Stimulated activated CD4-positive, alpha-beta T cell treated with anti-CD3 and anti-CD28 coated beads, Interleukin-15, amount 100 ng/mL, for 1 hour (primary cell): ENCODE data around the gene SEC24B.
"Not testable (repeated sequence)": the region's sequence is repeated elsewhere in the genome, so short reads cannot be mapped to it uniquely, and the experiment has no call there.

Experiments
- DNase-seq, 2 donors: peaks; one replicate each; pipeline ENCODE4 v3.0.0-alpha.2; 2020; ENCODE audit warnings: low read depth in 1 of 2, low spot score in 1 of 2

Gene SEC24B

DNA sequence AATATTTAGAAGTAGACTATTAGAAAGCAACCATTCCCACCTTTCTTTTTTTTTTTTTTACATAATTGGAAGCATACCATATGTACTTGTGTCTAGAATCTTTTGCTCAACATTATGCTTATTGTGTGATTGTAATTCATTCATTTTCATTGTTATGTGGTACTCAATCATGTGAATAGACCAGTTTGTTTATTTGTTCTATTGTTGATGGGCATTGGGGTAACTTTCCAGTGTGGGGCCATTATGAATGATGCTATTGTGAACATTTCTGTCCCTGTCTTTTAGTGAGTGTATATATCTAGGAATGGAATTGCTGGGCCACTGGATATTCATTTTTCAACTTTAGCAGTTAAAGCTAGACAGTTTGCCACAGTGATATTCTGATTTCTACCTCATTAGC, 63.9 kb downstream of the SEC24B start:
- DNase-seq: no peak

DNA sequence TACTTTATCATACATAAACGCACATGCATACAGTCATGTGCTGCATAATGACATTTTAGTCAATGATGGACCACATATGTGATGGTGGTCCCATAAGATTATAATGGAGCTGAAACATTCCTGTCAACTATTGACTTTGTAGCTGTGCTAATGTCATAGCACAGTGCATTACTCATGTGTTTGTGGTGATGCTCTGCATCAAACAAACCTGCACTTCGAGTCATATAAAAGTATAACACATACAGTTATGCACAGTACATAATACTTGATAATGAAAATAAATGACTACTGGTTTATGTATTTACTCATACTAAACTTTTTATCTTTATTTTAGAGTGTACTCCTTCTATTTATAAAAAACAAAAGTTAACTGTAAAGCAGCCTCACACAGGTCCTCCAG, 65.9 kb downstream of the SEC24B start:
- no peak for DNase-seq

DNA sequence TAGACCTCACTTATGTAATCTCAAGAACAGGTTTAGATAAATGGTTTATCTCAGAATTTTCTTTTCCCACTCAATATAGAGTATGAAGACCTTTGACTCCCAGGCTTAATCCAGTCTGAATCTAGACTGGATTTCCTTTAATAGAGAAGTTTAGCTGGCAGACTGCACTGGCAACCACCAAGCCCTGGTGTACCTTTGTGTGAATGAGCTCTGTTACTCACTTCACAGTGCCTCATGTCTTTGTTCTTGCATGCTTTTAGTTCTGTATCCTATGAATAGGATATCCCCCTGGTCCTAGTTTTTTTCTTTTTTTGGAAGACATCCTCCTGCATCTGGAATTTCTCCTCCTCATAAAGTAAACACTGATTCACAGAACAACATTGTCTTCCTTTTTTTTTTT, 73.3 kb downstream of the SEC24B start:
- no peak for DNase-seq

DNA sequence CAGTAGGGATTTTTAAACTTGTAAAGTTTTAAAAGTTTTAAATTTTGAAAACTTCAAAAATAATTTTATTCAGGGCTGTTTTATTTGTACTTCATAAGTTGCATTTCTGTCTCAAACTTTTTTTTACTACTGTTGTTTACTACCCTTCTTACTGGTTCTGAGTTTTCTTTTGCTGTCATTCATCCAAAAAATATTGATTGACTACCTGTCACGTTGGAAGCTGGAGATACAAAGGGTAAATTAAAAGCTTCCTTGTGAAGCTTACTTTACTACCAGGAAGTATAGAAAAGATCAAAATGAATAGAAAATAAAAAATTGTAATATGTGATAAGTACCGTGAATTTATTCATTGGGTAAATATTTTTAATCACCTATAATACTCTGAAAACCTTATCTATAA, 77.1 kb downstream of the SEC24B start:
- DNase-seq: no peak

DNA sequence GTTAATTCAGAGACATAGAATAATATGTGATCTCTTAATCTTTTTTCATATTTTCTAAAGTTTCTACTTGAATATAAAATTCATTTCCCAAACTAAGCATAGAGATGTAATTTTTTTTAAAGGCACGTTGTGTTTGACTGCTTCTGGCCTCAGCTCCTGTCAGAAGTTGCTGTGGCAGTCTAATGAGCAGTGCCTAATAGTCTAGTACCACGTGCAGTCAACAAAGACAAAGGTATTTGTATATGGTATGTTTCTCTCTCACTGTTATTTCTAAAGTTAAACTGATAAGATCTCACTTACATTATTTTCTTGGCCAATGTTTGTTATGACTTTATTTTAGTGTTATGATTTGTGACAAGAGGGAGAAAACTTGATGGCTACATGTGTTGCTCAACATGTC, 77.8 kb downstream of the SEC24B start:
- no peak for DNase-seq

DNA sequence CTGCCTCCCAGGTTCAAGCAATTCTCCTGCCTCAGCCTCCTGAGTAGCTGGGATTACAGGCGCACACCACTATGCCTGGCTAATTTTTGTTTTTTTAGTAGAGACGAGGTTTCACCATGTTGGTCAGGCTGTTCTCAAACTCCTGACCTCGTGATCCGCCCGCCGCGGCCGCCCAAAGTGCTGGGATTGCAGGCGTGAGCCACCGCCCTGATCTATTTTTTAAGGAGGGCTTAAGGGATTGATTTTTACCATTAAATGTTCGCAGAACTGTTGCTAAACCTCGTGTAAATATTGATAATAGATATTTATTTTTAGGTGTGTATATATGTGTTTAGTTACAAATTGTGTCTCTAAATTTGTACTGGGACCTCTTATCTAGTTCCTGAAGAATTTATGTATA, 79.8 kb downstream of the SEC24B start:
- DNase-seq: not testable (repeated sequence)

DNA sequence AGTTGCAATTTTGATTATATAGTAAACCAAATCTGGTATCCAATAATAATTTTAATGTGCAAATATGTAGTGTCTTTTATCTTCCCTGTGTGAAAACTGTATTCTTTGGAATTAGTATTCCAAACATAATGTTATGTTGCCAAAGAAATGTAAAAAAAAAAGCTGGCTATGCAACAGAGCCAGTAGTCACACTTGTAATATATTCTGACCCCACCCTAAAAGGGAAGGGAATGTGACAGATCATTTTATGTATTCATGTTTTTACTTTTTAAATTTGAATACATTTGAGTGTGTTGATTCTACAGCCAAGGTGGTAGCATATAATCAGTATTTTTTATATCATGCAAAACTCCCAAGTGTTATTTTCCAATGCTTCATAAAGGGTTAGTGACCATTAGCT, 98.6 kb downstream of the SEC24B start:
- no peak for DNase-seq

DNA sequence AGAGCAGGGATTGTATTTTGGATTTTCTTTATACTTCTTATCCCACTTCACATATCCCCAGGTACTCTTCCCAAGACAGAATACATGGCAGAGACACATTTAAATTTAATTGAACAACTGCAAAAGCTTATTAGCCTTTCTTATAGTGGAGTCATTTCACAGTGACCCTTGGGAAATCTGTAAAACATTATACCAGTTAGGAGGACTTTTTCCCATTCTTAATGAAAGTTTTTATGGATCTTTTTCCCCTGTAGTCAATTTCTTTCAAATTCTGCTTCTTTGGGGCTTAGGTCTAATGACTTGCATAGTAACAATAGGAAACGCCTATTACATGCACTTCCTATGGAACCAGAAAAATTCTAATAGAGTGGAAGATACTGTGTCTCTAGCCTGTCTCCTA, 111.8 kb downstream of the SEC24B start:
- DNase-seq: no peak

DNA sequence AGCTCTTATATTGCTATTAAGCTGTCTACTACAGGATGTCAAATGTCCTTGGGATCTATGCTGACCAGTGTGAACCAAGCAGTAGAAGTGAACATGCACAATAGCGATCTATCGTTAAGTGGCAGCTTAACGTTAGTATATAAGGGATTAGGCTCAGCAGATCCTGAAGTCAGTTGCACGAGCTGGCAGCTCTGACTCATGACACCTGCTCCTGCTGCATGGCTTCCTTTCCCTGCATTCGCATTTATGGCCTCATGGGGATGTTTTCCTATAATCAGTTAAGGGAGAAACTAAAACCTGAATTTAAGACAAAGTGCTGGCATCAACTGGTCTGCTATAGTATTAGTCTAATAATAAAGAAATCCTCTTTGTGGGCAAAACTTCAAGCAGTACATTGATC, 113.8 kb downstream of the SEC24B start:
- DNase-seq: no peak

DNA sequence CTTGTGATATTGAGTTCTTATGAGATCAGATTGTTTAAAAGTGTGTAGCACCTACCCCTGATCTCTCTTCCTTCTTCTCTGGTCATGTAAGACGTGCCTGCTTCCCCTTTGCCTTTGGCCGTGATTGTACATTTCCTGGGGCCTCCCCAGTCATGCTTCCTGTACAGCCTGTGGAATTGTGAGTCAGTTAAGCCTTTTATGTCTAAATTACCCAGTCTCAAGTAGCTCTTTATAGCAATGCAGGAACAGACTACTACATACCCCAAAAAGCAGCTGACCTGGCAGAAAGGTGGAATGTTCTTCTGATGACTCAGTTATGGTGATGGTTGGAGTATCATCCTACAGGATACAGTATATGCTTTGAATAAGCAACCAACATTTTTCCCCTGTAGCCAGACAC, 115.0 kb downstream of the SEC24B start:
- DNase-seq: no peak

DNA sequence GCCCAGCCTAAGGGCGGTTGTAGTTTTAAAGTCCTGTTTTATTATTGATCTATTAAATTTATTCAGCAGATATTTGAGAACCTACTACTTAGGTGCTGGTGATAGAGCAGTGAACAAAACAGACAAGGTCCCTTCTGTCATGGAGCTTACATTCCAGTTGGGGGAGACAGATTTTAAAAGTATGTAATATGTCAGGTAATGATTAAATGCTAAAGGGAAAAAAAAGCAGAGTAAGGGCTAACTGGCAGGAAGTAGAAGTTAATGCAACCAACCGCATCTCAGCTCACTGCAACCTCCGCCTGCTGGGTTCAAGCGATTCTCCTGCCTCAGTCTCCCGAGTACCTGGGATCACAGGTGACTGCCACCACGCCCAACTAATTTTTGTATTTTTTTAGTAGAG, 118.6 kb downstream of the SEC24B start:
- DNase-seq: no peak

DNA sequence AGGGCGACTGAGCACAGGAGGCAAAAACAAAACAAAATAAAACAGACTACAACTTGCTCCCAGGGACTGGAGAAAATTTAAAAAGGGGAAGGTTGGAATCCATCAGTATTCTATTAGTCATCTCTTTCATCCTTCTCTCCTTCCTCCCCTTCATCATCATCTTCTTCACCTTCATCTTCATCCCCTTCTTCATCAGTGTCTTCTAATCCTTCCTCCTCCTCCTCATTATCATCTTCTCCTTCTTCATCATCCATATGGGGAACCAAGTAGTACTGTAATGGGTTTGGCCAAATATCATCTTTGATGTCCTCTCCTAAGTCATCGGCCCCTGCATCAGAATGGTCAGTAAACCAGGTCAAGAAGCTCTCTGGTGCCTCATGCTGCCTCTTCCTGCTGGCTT, 119.5 kb downstream of the SEC24B start:
- DNase-seq: no peak

DNA sequence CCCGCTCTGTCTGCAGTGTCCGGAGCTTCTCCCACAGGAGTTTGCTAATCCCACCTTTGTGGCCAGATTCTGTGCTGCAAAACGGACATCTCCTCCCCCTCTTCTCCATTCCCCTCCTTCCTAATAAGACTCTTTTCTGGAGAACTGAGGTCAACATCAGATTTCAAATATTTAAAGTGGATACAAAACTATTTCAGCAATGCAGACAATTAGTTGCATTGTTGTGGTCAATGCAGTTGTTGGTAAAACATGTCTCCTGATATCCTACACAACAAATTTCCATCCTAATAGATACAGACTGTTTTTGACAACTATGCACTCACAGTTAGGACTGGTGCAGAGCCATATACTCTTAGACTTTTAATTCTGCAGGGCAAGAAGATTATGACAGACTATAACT, 121.4 kb downstream of the SEC24B start:
- DNase-seq: no peak

DNA sequence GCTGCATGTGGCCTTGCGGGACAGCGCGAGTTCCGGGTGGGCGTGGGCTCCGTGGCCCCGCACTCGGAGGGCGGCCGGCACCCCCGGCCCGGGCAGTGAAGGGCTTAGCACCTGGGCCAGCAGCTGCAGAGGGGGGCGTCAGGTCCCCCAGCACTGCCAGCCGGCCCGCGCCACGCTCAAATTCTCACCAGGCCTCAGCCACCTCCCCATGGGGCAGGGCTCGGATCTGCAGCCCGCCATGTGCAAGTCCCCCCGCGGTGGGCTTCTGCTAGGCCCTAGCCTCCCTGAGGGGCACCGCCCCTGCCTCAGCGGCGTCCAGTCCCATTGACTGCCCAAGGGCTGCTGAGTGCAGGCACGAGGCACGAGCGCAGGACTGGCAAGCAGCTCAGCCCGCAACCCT, 123.8 kb downstream of the SEC24B start:
- DNase-seq: no peak

DNA sequence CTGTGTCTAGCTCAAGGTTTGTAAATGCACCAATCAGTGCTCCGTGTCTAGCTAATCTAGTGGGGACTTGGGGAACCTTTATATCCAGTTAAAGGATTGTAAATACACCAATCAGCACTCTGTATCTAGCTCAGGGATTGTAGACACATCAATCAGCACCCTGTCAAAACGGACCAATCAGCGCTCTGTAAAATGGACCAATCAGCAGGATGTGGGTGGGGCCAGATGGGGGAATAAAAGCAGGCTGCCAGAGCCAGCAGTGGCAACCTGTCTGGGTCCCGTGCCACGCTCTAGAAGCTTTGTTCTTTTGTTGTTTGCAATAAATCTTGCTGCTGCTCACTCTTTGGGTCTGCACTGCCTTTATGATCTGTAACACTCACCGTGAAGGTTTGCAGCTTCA, 124.5 kb downstream of the SEC24B start:
- DNase-seq: not testable (repeated sequence)

DNA sequence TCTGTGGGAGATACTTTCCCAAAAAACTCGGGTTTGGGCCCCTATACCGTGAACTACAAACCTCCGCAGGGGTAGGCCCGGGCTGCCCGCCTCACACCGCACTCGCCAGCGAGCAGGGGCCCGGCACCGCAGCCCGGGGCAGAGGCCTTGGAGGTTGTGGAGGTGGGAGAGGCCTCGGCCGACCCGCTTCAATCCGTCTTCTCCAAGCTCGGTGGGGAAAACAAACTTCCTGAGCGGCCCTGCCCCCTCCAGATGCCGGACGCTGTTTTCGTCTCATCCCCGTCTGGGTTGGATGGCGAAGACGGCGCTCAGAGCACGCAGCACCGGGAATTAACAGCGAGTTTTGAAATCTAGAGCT, 126.0 kb downstream of the SEC24B start:
- peak; percentile 25 to 33 for DNase-seq

DNA sequence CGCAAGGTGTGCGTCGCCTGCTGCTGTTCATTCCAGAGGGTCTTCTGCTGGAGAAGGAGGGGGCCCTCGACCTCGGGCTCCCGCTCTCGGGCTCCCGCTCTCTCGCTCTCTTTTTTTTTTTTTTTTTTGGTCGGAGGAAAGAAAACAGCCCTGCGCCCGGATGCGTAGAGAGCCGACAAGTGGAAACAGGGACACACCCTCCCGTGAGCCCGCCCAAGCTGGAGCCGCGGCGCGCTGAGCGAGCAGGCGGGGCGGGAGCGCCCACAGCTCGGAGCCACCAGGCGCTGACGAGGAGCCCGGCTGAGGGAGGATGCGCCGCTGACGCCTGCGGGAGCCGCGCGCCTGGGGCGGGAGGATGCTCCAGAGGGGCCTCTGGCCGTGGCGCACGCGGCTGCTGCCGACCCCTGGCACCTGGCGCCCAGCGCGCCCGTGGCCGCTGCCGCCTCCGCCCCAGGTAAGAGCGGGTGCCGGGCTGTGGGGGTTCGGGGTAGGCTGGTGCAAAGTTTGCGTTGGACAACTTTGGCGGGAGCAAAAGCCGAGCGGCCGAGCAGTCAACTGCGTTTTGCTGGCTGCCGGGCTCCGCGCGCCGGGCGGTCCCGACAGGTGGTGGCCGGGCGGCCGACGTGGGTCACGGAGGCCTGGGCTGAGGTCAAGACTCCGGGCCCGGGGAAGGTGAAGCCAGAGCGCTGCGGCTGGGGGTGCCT, 126.5 kb downstream of the SEC24B start, which contains the start of gene MCUB:
MCUB (plus strand) TSS at position 264 of the 704 bp plus-strand sequence; CDS start at position 356, 92 bp downstream.
- DNase-seq: peak; percentile 81 to 82

DNA sequence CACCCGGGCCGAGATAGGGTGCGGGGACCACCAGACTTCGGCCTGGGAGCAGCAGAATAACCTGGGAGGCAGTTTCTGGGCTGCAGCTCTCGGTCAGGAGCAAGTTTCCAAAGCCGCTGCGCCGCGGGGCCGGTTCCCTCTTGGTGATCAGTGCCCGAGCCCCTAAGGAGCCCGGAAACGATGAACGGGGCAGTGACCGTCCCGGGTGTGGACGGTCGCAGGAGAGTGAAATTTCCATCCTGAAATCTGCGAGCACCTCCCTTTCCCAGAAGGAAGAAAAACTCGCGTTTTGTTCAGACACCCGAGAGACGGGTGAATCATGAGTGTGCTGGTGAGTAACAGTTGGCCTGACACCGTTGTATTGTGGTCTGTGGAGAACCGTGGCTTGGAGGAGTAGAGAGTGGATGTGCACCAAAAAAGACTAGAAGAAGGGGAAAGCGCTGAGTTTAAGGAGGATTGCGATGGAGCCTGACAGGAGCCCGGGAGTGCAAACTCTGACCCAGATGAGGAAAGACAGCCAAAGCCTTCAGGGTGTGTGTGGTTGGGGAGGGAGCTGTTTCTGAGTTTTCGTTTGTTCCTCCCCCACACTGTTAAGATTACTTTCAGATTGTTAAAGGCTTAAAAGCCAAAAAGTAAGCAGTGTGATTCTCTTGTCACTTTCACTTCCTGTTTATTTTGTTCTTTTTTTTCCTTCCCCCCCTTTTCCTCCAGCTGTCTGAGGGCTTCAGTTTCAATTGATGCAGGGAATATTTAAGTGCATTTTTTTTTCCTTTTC, 127.3 kb downstream of the SEC24B start:
- peak; percentile 13 to 31 for DNase-seq

DNA sequence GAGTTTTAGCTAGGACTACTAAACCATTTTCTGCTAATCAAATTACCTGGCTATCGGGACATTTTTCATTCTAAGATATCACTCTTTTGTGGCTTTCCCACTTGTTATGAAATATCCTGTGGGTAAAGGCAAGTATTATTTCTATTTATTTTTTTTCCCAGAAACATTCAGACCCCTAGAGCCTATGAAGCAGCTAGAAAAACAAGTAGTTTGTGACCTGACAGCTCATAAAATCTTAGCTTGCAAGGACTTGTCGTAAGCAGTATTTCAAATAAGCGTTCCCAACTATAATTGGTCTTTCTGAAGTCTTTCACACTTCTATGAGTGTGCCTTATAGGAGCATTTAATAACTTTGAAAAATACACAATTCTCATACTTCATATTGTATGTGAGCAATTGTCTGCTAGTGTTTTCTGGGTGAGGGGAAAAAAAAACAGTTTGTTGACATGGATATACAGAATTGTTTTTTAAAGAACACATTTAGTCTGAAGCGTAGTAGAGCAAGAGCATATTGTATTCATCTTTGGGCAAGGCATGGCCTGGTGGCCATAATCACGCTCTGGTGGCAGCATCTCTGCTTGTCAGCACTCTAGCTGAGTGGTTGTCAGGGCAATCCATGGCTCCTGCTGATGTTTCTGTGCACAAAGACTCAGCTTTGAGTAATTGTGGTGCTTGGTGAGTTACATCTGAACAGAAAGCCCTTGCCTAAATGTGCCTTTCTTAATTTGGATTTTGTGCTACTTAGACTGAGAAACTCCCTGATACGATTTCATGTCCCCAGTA, 129.0 kb downstream of the SEC24B start:
- DNase-seq: no peak

DNA sequence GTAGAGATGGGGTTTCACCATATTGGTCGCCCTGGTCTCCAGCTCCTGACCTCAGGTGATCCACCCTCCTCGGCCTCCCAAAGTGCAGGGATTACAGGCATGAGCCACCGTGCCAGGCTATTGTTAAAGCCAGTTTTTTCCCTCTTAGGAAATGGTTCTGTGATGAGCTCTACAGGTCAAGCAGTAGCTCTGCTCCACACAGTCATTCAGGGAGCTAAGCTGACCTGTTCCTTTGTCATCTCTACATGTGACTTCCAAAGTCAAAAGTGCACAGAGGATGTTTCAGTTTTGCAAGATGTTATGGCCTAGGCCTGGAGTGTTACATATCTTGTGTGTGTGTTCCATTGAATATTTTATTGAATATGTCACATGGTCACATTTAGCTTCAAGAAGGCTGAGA, 137.9 kb downstream of the SEC24B start:
- DNase-seq: no peak

DNA sequence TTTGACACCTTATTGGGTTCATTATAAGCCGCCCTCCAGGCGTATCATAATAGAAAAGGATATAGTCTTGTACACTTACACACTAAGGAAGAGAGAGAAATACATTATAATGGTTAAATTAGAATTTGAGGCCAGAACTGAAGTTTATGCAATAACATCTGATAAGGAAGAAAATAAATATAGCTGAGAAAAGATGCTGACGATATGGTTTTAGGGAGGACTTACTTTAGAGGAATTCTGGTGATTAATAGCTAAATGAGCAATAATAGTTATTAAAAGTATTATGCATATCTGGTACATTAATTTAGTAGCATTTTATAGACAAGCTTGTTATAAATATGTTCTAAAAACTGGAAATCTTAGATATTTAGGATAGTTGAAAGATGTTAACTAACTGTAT, 138.5 kb downstream of the SEC24B start:
- DNase-seq: no peak

DNA sequence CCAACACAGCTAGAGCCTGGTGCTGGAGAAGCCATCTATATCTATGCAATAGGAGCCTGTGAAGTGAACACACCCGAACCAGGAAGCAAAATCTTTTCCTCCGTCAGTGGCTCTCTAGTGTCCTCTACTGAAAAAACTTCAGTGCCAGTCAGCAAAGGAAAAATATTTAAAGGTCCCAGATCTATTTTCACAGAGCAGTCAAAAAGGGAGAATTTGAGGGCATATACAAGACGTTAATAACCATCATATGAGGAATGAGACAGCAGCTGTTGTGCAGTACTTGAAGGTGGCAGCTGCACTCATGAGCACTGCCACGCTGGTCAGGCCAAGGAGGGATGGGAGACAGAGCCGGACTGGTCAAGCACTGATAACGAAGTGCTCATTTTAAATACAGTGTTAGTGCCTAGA, 140.8 kb downstream of the SEC24B start:
- DNase-seq: no peak
